Retinal pigment epithelial cell (primary cell): ENCODE measurements around the gene EHMT1.

Source experiments
- DNase-seq: peaks from one replicate; pipeline ENCODE4 v3.0.0-alpha.2; 2010; ENCODE audit warnings: low read depth
- H3K4me3 ChIP-seq: 2 replicates; pipeline ENCODE4 v1.5.1; 2011; ENCODE audit warnings: mild to moderate bottlenecking, low read length, control low read depth, moderate library complexity
- CTCF ChIP-seq: conservative IDR thresholded peaks from 2 replicates; pipeline ENCODE4 v1.5.1; 2011; ENCODE audit warnings: low read depth, low read length, control low read depth, inconsistent platforms

The EHMT1 gene

GRCh38 chr9:137680444-137681358 lies 61.9 kb downstream of the EHMT1 start:
- H3K4me3 ChIP-seq: no peak overlapping the region
- TF ChIP-seq CTCF: no peak
- DNase-seq: no peak

GRCh38 chr9:137682428-137683105 lies 63.8 kb downstream of the EHMT1 start:
- no peak for DNase-seq
- no peak overlapping the region for H3K4me3 ChIP-seq
- TF ChIP-seq CTCF: no peak

- H3K4me3 ChIP-seq: no peak overlapping the region
- no peak for DNase-seq
- TF ChIP-seq CTCF: no peak
Measured at GRCh38 chr9:137683262-137683864, 64.6 kb downstream of the EHMT1 start.

GRCh38 chr9:137685035-137685740 lies 66.4 kb downstream of the EHMT1 start:
- DNase-seq: no peak
- no peak for TF ChIP-seq CTCF
- H3K4me3 ChIP-seq: no peak overlapping the region

- TF ChIP-seq CTCF: no peak
- DNase-seq: no peak
- H3K4me3 ChIP-seq: no peak overlapping the region
Measured at GRCh38 chr9:137685741-137686420, 67.1 kb downstream of the EHMT1 start.

- DNase-seq: no peak
- no peak for TF ChIP-seq CTCF
Measured at GRCh38 chr9:137688261-137688660, 69.5 kb downstream of the EHMT1 start.

More at GRCh38 chr9:137688261-137688660, 69.5 kb downstream of the EHMT1 start:
- no peak overlapping the region for H3K4me3 ChIP-seq
